K562 (cell line): Measurements from ENCODE around the gene PHLPP2. TPM values are rescaled to one million over a fixed set of nuclear protein-coding genes. Genes with fewer than 3 reads are reported as not detected.

Source experiments
- ATAC-seq: fragments of 200-7000 bp; cut with Tn5 transposase; 3 replicates; pipeline ENCODE4 v1.9.1; 2020; ENCODE audit warnings: moderate library complexity
- BruUV-seq: library from RNA; stranded (reverse); fragments of 400-500 nt; replicated peaks from 2 replicates; lab custom pipeline; 2021; lab: Mats Ljungman, UMichigan
- CTCF ChIA-PET: fragments of 300-600 bp; formaldehyde crosslinking; extraction: SDS; loops from one replicate; lab custom pipeline; 2021; ENCODE audit warnings: low intra/inter-chr PET ratio; lab: Yijun Ruan, JAX
- POLR2A ChIA-PET: fragments of 300-600, 350-650 bp; sonication (Branson Sonifier 250); formaldehyde crosslinking; extraction: SDS; loops from one replicate; lab custom pipeline; 2021; ENCODE audit warnings: antibody characterized with exemption, inconsistent platforms; lab: Yijun Ruan, JAX
- DNase-seq, 4 experiments: peaks; one replicate each; pipeline versions ENCODE4 v3.0.0 to v3.0.0-alpha.2; 2011 to 2018; ENCODE audit warnings: low spot score in 3 of 4, mixed read lengths in 3 of 4; ENCODE audit errors: extremely low read depth in 1 of 4
- FAIRE-seq: peaks from 2 replicates; lab custom pipeline; 2011; peaks lifted over from hg19 to GRCh38; lab: Jason Lieb, UNC
- H2AFZ ChIP-seq: 2 replicates; pipeline ENCODE4 v1.6.0; 2011; ENCODE audit warnings: low read depth, low read length, control low read depth, inconsistent platforms
- H3K27ac ChIP-seq: fragments of 200-600 bp; 3 replicates; pipeline ENCODE4 v1.8.0; 2011; ENCODE audit warnings: low read depth, mild to moderate bottlenecking, control low read depth, inconsistent platforms, low read length, moderate library complexity, mixed read lengths; ENCODE audit errors: extremely low read depth
- H3K27me3 ChIP-seq, 2 experiments: fragments of 300-600 bp in 1 of 2; 2 replicates in 1 of 2; 3 replicates in 1 of 2; pipeline versions ENCODE4 v1.6.0 to v1.8.0; 2011; ENCODE audit warnings: inconsistent platforms in 2 of 2, low read length in 2 of 2, mild to moderate bottlenecking in 1 of 2, mixed read lengths in 1 of 2, moderate library complexity in 1 of 2; ENCODE audit not compliant: control insufficient read depth in 2 of 2, insufficient read depth in 2 of 2
- H3K36me3 ChIP-seq: fragments of 300-600 bp; 3 replicates; pipeline ENCODE4 v1.8.0; 2011; ENCODE audit warnings: mild to moderate bottlenecking, low read length, inconsistent platforms; ENCODE audit not compliant: control insufficient read depth, insufficient read depth
- H3K4me1 ChIP-seq, 2 experiments: fragments of 200-600 bp in 1 of 2; replicated peaks in 1 of 2; 2 replicates in 1 of 2; 3 replicates in 1 of 2; pipeline versions ENCODE4 v1.5.1 to v1.8.0; 2011; ENCODE audit warnings: inconsistent platforms in 2 of 2, low read length in 2 of 2, mild to moderate bottlenecking in 1 of 2, mixed read lengths in 1 of 2, moderate library complexity in 1 of 2; ENCODE audit not compliant: control insufficient read depth in 2 of 2, insufficient read depth in 2 of 2
- H3K4me2 ChIP-seq: 2 replicates; pipeline ENCODE4 v1.6.1; 2011; ENCODE audit warnings: low read length, control low read depth, inconsistent platforms, mixed read lengths; ENCODE audit not compliant: insufficient read depth
- H3K4me3 ChIP-seq: fragments of 200-600 bp; sonication (generic), shearing (Covaris generic); 2 replicates; pipeline ENCODE4 v1.5.1; 2016; ENCODE audit warnings: control low read depth, inconsistent platforms
- H3K79me2 ChIP-seq: fragments of 200-600 bp; 3 replicates; pipeline ENCODE4 v1.8.0; 2011; ENCODE audit warnings: low read length, inconsistent platforms; ENCODE audit not compliant: control insufficient read depth, insufficient read depth
- H3K9ac ChIP-seq, 2 experiments: 2 replicates each; pipeline versions ENCODE4 v1.6.0 to v1.6.1; 2011; ENCODE audit warnings: low read depth in 2 of 2, low read length in 2 of 2, control low read depth in 1 of 2, inconsistent platforms in 1 of 2, mild to moderate bottlenecking in 1 of 2, mixed read lengths in 1 of 2; ENCODE audit not compliant: insufficient read depth in 1 of 2
- H3K9me1 ChIP-seq: one replicate; pipeline ENCODE4 v1.6.0; 2011; ENCODE audit warnings: inconsistent platforms, mild to moderate bottlenecking, low read length, moderate library complexity; ENCODE audit not compliant: control insufficient read depth, insufficient read depth
- H3K9me3 ChIP-seq: replicated peaks from 2 replicates; pipeline ENCODE4 v1.5.1; 2011; ENCODE audit warnings: low read depth, low read length, inconsistent platforms; ENCODE audit not compliant: control insufficient read depth, insufficient read depth
- H4K20me1 ChIP-seq: replicated peaks from 2 replicates; pipeline ENCODE4 v1.6.1; 2011; ENCODE audit warnings: low read length, inconsistent platforms, mixed read lengths; ENCODE audit not compliant: control insufficient read depth, insufficient read depth
- FOXA1 ChIP-seq: fragments of 450-650 bp; IDR thresholded peaks from 2 replicates; pipeline ENCODE4 v1.6.1; 2016; ENCODE audit warnings: mild to moderate bottlenecking, borderline replicate concordance
- HNRNPH1 ChIP-seq: fragments of 200-400 bp; formaldehyde crosslinking; optimal IDR thresholded peaks from 2 replicates; pipeline ENCODE3; 2017; ENCODE audit warnings: low read depth, mild to moderate bottlenecking, low read length, moderate library complexity
- KDM5B ChIP-seq: fragments of 200-600 bp; sonication (generic); IDR thresholded peaks from 2 replicates; pipeline ENCODE4 v1.6.1; 2012; ENCODE audit warnings: low read depth, mild to moderate bottlenecking, moderate library complexity, low read length, control low read depth, inconsistent platforms; ENCODE audit not compliant: insufficient replicate concordance
- MYC ChIP-seq, 2 experiments: fragments of 250-450 bp in 1 of 2; sonication (Bioruptor Pico) in 1 of 2; IDR thresholded peaks; 2 replicates each; pipeline versions ENCODE4 v1.5.1 to v1.6.1; 2012 to 2021; ENCODE audit warnings: low read depth in 2 of 2, borderline replicate concordance in 1 of 2, improper control_type of control experiment in 1 of 2, low read length in 1 of 2, mild to moderate bottlenecking in 1 of 2, moderate library complexity in 1 of 2
- POLR2A ChIP-seq: fragments of 450-650 bp; conservative IDR thresholded peaks from 2 replicates; pipeline ENCODE4 v1.6.1; 2016
- PRDM10 ChIP-seq: fragments of 450-650 bp; IDR thresholded peaks from 2 replicates; pipeline ENCODE4 v1.6.1; 2018; ENCODE audit not compliant: partially characterized antibody
- TSC22D4 ChIP-seq: fragments of 450-650 bp; IDR thresholded peaks from 2 replicates; pipeline ENCODE4 v1.6.1; 2016; ENCODE audit warnings: missing genetic modification characterization, missing biosample characterization, control low read depth
- ZFPM2 ChIP-seq: fragments of 250-450 bp; sonication (Bioruptor Pico); IDR thresholded peaks from 2 replicates; pipeline ENCODE4 v1.5.1; 2022; ENCODE audit warnings: mild to moderate bottlenecking
- ZNF655 ChIP-seq: fragments of 250-450 bp; sonication (Bioruptor Pico); IDR thresholded peaks from 2 replicates; pipeline ENCODE4 v1.5.0; 2021
- WGBS: fragments of 100-300 bp; shearing (Covaris generic); methylation state at CpG from one replicate; pipeline ENCODE4 v1.1.6; 2016; ENCODE audit warnings: low coverage, mixed read lengths; ENCODE audit not compliant: insufficient coverage; ENCODE audit errors: missing lambda C conversion rate; 5-methylcytosine and 5-hydroxymethylcytosine counted together
- in situ Hi-C: fragments of 300-500 bp; cut with MboI; formaldehyde crosslinking; loops from 4 replicates; pipeline ENCODE4 v1.15.0; 2018; ENCODE audit warnings: inconsistent platforms, mixed read lengths
- intact Hi-C: fragments of 100-400 bp; cut with micrococcal nuclease; formaldehyde crosslinking; loops from 2 replicates; pipeline ENCODE4 v1.14.2; 2022
- polyA plus RNA-seq, 8 experiments: library from polyadenylated mRNA; depleted of rRNA in 4 of 8; stranded (reverse) in 5 of 8; unstranded in 3 of 8; fragments of >200 nt; fragmentation: Nextera tagmentation in 2 of 8; fragmentation: Illumina TruSeq in 1 of 8; extraction: Ambion mirVana in 2 of 8; extraction: Trizol in 1 of 8; gene quantifications; 2 replicates each; pipeline versions ENCODE4 v1.2.1 to v1.2.3, GENCODE V29; 2011 to 2014; ENCODE audit warnings: inconsistent platforms in 1 of 8, missing spikeins in 1 of 8
- total RNA-seq, 7 experiments: library from RNA; depleted of rRNA in 6 of 7; stranded (reverse); fragments of >200 nt in 6 of 7; fragmentation: Illumina TruSeq in 2 of 7; extraction: Trizol in 2 of 7; gene quantifications; 2 replicates each; pipeline versions ENCODE4 v1.2.1 to v1.2.3, GENCODE V29; 2011 to 2021; ENCODE audit warnings: low replicate concordance in 1 of 7
- TF ChIP-seq, protein P1 (sequence below): fragments of 250-450 bp; sonication (Bioruptor Pico); IDR thresholded peaks from 2 replicates; pipeline ENCODE4 v1.4.0; 2020; ENCODE audit warnings: mild to moderate bottlenecking

Gene PHLPP2
- total and polyA plus RNA-seq, 9 of the 15 experiments (the other 6 are each of a cell fraction or from before 2014, with no cell fraction given), result 0.60 to 7.1 (median 2.6) TPM

- peak; percentile 52 for TF ChIP-seq KDM5B
Observed at GRCh38 chr16:71722801-71723536, 1.5 kb downstream of the PHLPP2 start (continued).

DNA sequence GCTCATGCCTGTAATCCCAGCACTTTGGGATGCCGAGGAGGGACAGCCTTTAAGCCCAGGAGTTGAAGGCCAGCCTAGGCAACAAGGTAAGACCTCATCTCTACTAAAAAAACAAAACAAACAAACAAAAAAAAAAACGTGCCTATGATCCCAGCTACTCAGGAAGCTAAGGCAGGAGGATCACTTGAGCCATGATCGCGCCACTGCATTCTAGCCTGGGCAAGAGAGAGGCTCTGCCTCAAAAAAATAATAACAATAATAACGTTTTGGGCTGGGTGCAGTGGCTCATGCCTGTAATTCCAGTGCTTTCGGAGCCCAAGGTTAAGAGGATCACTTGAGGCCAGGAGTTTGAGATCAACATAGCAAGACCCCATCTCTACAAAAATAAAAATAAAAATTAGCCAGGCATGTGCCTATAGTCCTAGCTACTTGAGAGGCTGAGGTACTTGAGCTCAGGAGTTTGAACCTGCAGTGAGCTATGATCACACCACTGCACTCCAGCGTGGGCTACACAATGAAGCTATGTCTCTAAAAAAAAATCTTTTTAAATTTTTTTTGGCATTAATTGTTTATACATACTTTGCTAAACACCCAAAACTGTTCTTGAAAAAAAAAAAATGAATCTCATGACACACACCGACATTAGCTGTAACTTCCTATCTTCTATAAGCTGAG, 3.3 kb downstream of the PHLPP2 start:
- in situ Hi-C loops (no loop called here), intact Hi-C loops (no loop called here)
- no TSS peak for BruUV-seq
- H3K79me2 ChIP-seq, result peaks cover 14% of the 10 kb centered on the region; the same call in 2 of the 3 replicates
- no peaks in the 10 kb centered on the region for H4K20me1 ChIP-seq
- H3K9me1 ChIP-seq, result no peaks in the 10 kb centered on the region
- POLR2A ChIA-PET, result interaction anchor here (0.7 kb wide), 1 partner anchor 11 kb away, joined by 3 read pairs; no protein-coding TSS in a partner anchor
- DNase-seq (no peak), FAIRE-seq (no peak), ATAC-seq (no peak)
- no peak overlapping the region for H3K4me3 ChIP-seq
- CTCF ChIA-PET, result no interaction called here
- no peak overlapping the region for H2AFZ ChIP-seq
- H3K27me3 ChIP-seq, result no peaks in the 10 kb centered on the region
- H3K9me3 ChIP-seq, result no peaks in the 10 kb centered on the region
- H3K36me3 ChIP-seq, result no peaks in the 10 kb centered on the region; the same call in 2 of the 3 replicates
- no peak overlapping the region for H3K9ac ChIP-seq
- H3K4me2 ChIP-seq, result no peak overlapping the region
- H3K27ac ChIP-seq, result no peak overlapping the region
- H3K4me1 ChIP-seq, result peaks cover 7 to 10% of the 10 kb centered on the region in 2 experiments; a peak in 4 of 5 replicates
- WGBS, result 71% methylated on average over 8 of the region's 8 CpGs
- TF ChIP-seq, protein P1, sequence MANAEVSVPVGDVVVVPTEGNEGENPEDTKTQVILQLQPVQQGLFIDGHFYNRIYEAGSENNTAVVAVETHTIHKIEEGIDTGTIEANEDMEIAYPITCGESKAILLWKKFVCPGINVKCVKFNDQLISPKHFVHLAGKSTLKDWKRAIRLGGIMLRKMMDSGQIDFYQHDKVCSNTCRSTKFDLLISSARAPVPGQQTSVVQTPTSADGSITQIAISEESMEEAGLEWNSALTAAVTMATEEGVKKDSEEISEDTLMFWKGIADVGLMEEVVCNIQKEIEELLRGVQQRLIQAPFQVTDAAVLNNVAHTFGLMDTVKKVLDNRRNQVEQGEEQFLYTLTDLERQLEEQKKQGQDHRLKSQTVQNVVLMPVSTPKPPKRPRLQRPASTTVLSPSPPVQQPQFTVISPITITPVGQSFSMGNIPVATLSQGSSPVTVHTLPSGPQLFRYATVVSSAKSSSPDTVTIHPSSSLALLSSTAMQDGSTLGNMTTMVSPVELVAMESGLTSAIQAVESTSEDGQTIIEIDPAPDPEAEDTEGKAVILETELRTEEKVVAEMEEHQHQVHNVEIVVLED (CRISPR knock-in tag), result no peak
- TF ChIP-seq ZNF655, result no peak
- no peak for TF ChIP-seq FOXA1
- no peak for TF ChIP-seq TSC22D4 (tag)
- no peak for TF ChIP-seq ZFPM2 (CRISPR knock-in tag)
- TF ChIP-seq POLR2A, result no peak
- TF ChIP-seq HNRNPH1, result no peak
- no peak for TF ChIP-seq MYC (IDR thresholded peaks at IDR 0.05; ENCODE audit: low read depth, low read length)
- no peak for TF ChIP-seq MYC (CRISPR knock-in tag; IDR thresholded peaks at IDR 0.05; ENCODE audit: borderline replicate concordance, low read depth)
- no peak for TF ChIP-seq PRDM10
